HPDE6-E6E7 (cell line): ENCODE results near the gene PPM1D.

ENCODE experiments used
- DNase-seq: peaks from one replicate; pipeline ENCODE4 v3.0.0; 2011; ENCODE audit warnings: missing footprints; ENCODE audit errors: extremely low spot score

PPM1D gene

GRCh38 chr17:60618854-60619526 lies 19.0 kb downstream of the PPM1D start:
- DNase-seq, result no peak

- no peak for DNase-seq
Observed at GRCh38 chr17:60622961-60623360, 23.0 kb downstream of the PPM1D start.

GRCh38 chr17:60623415-60623814 lies 23.4 kb downstream of the PPM1D start:
- DNase-seq, result no peak

- DNase-seq, result no peak
Observed at GRCh38 chr17:60627124-60627523, 27.1 kb downstream of the PPM1D start.

- DNase-seq, result no peak
Observed at GRCh38 chr17:60628252-60628889, 28.4 kb downstream of the PPM1D start.

GRCh38 chr17:60629120-60629519 lies 29.1 kb downstream of the PPM1D start:
- no peak for DNase-seq

- DNase-seq, result no peak
Observed at GRCh38 chr17:60630352-60630751, 30.4 kb downstream of the PPM1D start.

GRCh38 chr17:60631119-60631518 lies 31.1 kb downstream of the PPM1D start:
- DNase-seq, result no peak

- DNase-seq, result no peak
Observed at GRCh38 chr17:60637683-60638082, 37.7 kb downstream of the PPM1D start.

GRCh38 chr17:60639019-60639330 lies 39.0 kb downstream of the PPM1D start:
- DNase-seq, result no peak

- DNase-seq, result no peak
Observed at GRCh38 chr17:60640503-60640902, 40.5 kb downstream of the PPM1D start.

GRCh38 chr17:60641126-60641525 lies 41.1 kb downstream of the PPM1D start:
- DNase-seq, result no peak

- peak; percentile 71 for DNase-seq
Observed at GRCh38 chr17:60641810-60642220, 41.8 kb downstream of the PPM1D start.

- no peak for DNase-seq
Observed at GRCh38 chr17:60645918-60646523, 46.0 kb downstream of the PPM1D start.

GRCh38 chr17:60646701-60647100 lies 46.7 kb downstream of the PPM1D start:
- DNase-seq, result no peak

- no peak for DNase-seq
Observed at GRCh38 chr17:60647705-60648104, 47.7 kb downstream of the PPM1D start.

- DNase-seq, result no peak
Observed at GRCh38 chr17:60652454-60653247, 52.7 kb downstream of the PPM1D start.

GRCh38 chr17:60653569-60653968 lies 53.6 kb downstream of the PPM1D start:
- no peak for DNase-seq

GRCh38 chr17:60656499-60656898 lies 56.5 kb downstream of the PPM1D start:
- DNase-seq, result no peak

GRCh38 chr17:60659156-60659555 lies 59.2 kb downstream of the PPM1D start:
- DNase-seq, result no peak

- DNase-seq, result no peak
Observed at GRCh38 chr17:60661489-60661888, 61.5 kb downstream of the PPM1D start.

- no peak for DNase-seq
Observed at GRCh38 chr17:60664022-60664421, 64.0 kb downstream of the PPM1D start.

- DNase-seq, result no peak
Observed at GRCh38 chr17:60665602-60666001, 65.6 kb downstream of the PPM1D start.
